ENCODE data around the gene AGAP4.
"Not testable (repeated sequence)": the region's sequence is repeated elsewhere in the genome, so short reads cannot be mapped to it uniquely, and the experiment has no call there.

Gene AGAP4

GRCh38 chr10:45790694-45791426 lies 56.4 kb downstream of the AGAP4 start:
- 100% methylated on average over 2 of the region's 6 CpGs; no CpG with 5 or more reads in 1 of the 2 experiments for WGBS, 2 experiments (ENCODE audit: insufficient coverage in 2 of 2)
- not testable (repeated sequence) for H3K27ac ChIP-seq (ENCODE audit: low read depth, low read length, severe bottlenecking); H3K4me3 ChIP-seq (ENCODE audit: extremely low read depth, insufficient read depth, low read length, poor library complexity, severe bottlenecking); H3K9me3 ChIP-seq (ENCODE audit: control insufficient read depth, low read length); H3K4me1 ChIP-seq (ENCODE audit: control insufficient read depth, insufficient read depth, low read length, poor library complexity, severe bottlenecking)
- peaks cover 20% of the 10 kb centered on the region for H3K36me3 ChIP-seq (ENCODE audit: control insufficient read depth, insufficient read depth, low read length)

- peaks cover 24% of the 10 kb centered on the region for H3K36me3 ChIP-seq (ENCODE audit: control insufficient read depth, insufficient read depth, low read length)
- 97 to 100% methylated on average over 6 of the region's 8 CpGs for WGBS, 2 experiments (ENCODE audit: insufficient coverage in 2 of 2)
- H3K9me3 ChIP-seq (ENCODE audit: control insufficient read depth, low read length); H3K4me1 ChIP-seq (ENCODE audit: control insufficient read depth, insufficient read depth, low read length, poor library complexity, severe bottlenecking); H3K27ac ChIP-seq (ENCODE audit: low read depth, low read length, severe bottlenecking); H3K4me3 ChIP-seq (ENCODE audit: extremely low read depth, insufficient read depth, low read length, poor library complexity, severe bottlenecking): not testable (repeated sequence)
Measured at GRCh38 chr10:45789991-45790390, 57.3 kb downstream of the AGAP4 start.

- H3K4me3 ChIP-seq (ENCODE audit: extremely low read depth, insufficient read depth, low read length, poor library complexity, severe bottlenecking); H3K9me3 ChIP-seq (ENCODE audit: control insufficient read depth, low read length); H3K4me1 ChIP-seq (ENCODE audit: control insufficient read depth, insufficient read depth, low read length, poor library complexity, severe bottlenecking); H3K27ac ChIP-seq (ENCODE audit: low read depth, low read length, severe bottlenecking): not testable (repeated sequence)
- peaks cover 28% of the 10 kb centered on the region for H3K36me3 ChIP-seq (ENCODE audit: control insufficient read depth, insufficient read depth, low read length)
- no CpG with 5 or more reads among the region's 5 CpGs for WGBS, 2 experiments (ENCODE audit: insufficient coverage in 2 of 2)
Measured at GRCh38 chr10:45787212-45787741, 60.0 kb downstream of the AGAP4 start.

- not testable (repeated sequence) for H3K4me1 ChIP-seq (ENCODE audit: control insufficient read depth, insufficient read depth, low read length, poor library complexity, severe bottlenecking); H3K4me3 ChIP-seq (ENCODE audit: extremely low read depth, insufficient read depth, low read length, poor library complexity, severe bottlenecking); H3K9me3 ChIP-seq (ENCODE audit: control insufficient read depth, low read length); H3K27ac ChIP-seq (ENCODE audit: low read depth, low read length, severe bottlenecking)
- WGBS, 2 experiments (ENCODE audit: insufficient coverage in 2 of 2): no CpG with 5 or more reads among the region's 1 CpG
- H3K36me3 ChIP-seq (ENCODE audit: control insufficient read depth, insufficient read depth, low read length): peaks cover 23% of the 10 kb centered on the region
Measured at GRCh38 chr10:45786217-45786616, 61.1 kb downstream of the AGAP4 start.

All from mesodermal cell (in vitro differentiated cells).